ENCODE data around the gene ACSM6.

Gene ACSM6

GRCh38 chr10:95214369-95214768 is 20.3 kb downstream of the ACSM6 start:
- Histone ChIP-seq H3K36me3 (ENCODE audit: control insufficient read depth, low read length) (no peaks in the 10 kb centered on the region), H3K4me2 (ENCODE audit: low read length) (no peak overlapping the region), H3K9me3 (ENCODE audit: control insufficient read depth, insufficient read depth, low read length) (no peaks in the 10 kb centered on the region), H3K27me3 (ENCODE audit: control insufficient read depth, low read length) (no peaks in the 10 kb centered on the region; the same call in 1 of the 2 replicates), H3F3A (ENCODE audit: control insufficient read depth, insufficient read depth) (no peaks in the 10 kb centered on the region), H3K27ac (ENCODE audit: low read depth, low read length) (no peak overlapping the region), H3K9me2 (replicated peaks; ENCODE audit: control insufficient read depth, low read length) (no peaks in the 10 kb centered on the region), H3K79me2 (ENCODE audit: control insufficient read depth, low read length) (no peaks in the 10 kb centered on the region), H3K4me3 (ENCODE audit: low read length) (no peak overlapping the region), H3K4me1 (ENCODE audit: control insufficient read depth, low read length) (no peaks in the 10 kb centered on the region), H4K20me1 (ENCODE audit: control insufficient read depth, insufficient read depth, low read depth, low read length) (no peaks in the 10 kb centered on the region)
- TF ChIP-seq EZH2phosphoT487 (IDR thresholded peaks at IDR 0.05; ENCODE audit: borderline replicate concordance, low read length) (no peak), CTCF (IDR thresholded peaks at IDR 0.05; ENCODE audit: low read depth, low read length, poor library complexity, severe bottlenecking) (no peak)

GRCh38 chr10:95214793-95215192 is 20.8 kb downstream of the ACSM6 start:
- H3K4me3 ChIP-seq (ENCODE audit: low read length), result no peak overlapping the region
- no peaks in the 10 kb centered on the region for H3K9me3 ChIP-seq (ENCODE audit: control insufficient read depth, insufficient read depth, low read length)
- no peaks in the 10 kb centered on the region for H3K4me1 ChIP-seq (ENCODE audit: control insufficient read depth, low read length)
- no peaks in the 10 kb centered on the region; the same call in 1 of the 2 replicates for H3K27me3 ChIP-seq (ENCODE audit: control insufficient read depth, low read length)
- no peak overlapping the region for H3K4me2 ChIP-seq (ENCODE audit: low read length)
- no peaks in the 10 kb centered on the region for H4K20me1 ChIP-seq (ENCODE audit: control insufficient read depth, insufficient read depth, low read depth, low read length)
- H3K27ac ChIP-seq (ENCODE audit: low read depth, low read length), result no peak overlapping the region
- TF ChIP-seq EZH2phosphoT487 (IDR thresholded peaks at IDR 0.05; ENCODE audit: borderline replicate concordance, low read length) (no peak), CTCF (IDR thresholded peaks at IDR 0.05; ENCODE audit: low read depth, low read length, poor library complexity, severe bottlenecking) (no peak)
- no peaks in the 10 kb centered on the region for H3F3A ChIP-seq (ENCODE audit: control insufficient read depth, insufficient read depth)
- no peaks in the 10 kb centered on the region for H3K36me3 ChIP-seq (ENCODE audit: control insufficient read depth, low read length)
- no peaks in the 10 kb centered on the region for H3K79me2 ChIP-seq (ENCODE audit: control insufficient read depth, low read length)
- no peaks in the 10 kb centered on the region for H3K9me2 ChIP-seq (replicated peaks; ENCODE audit: control insufficient read depth, low read length)

GRCh38 chr10:95217476-95217875 is 23.4 kb downstream of the ACSM6 start:
- Histone ChIP-seq H3K9me3 (ENCODE audit: control insufficient read depth, insufficient read depth, low read length) (no peaks in the 10 kb centered on the region), H3K27ac (ENCODE audit: low read depth, low read length) (no peak overlapping the region), H3K4me1 (ENCODE audit: control insufficient read depth, low read length) (no peaks in the 10 kb centered on the region), H3F3A (ENCODE audit: control insufficient read depth, insufficient read depth) (no peaks in the 10 kb centered on the region), H3K9me2 (replicated peaks; ENCODE audit: control insufficient read depth, low read length) (no peaks in the 10 kb centered on the region), H3K4me2 (ENCODE audit: low read length) (no peak overlapping the region), H4K20me1 (ENCODE audit: control insufficient read depth, insufficient read depth, low read depth, low read length) (no peaks in the 10 kb centered on the region), H3K4me3 (ENCODE audit: low read length) (no peak overlapping the region), H3K79me2 (ENCODE audit: control insufficient read depth, low read length) (no peaks in the 10 kb centered on the region), H3K27me3 (ENCODE audit: control insufficient read depth, low read length) (no peaks in the 10 kb centered on the region; the same call in 1 of the 2 replicates), H3K36me3 (ENCODE audit: control insufficient read depth, low read length) (no peaks in the 10 kb centered on the region)
- TF ChIP-seq EZH2phosphoT487 (IDR thresholded peaks at IDR 0.05; ENCODE audit: borderline replicate concordance, low read length) (no peak), CTCF (IDR thresholded peaks at IDR 0.05; ENCODE audit: low read depth, low read length, poor library complexity, severe bottlenecking) (no peak)

All from DOHH2 (cell line).